EL (cell line): ENCODE measurements around the gene KBTBD2.
A peak's percentile ranks its signal among the peaks of the same experiment; 100 is the strongest.
"Not testable (repeated sequence)": the region's sequence is repeated elsewhere in the genome, so short reads cannot be mapped to it uniquely, and the experiment has no call there.

ENCODE experiments used
- DNase-seq: peaks from one replicate; pipeline ENCODE4 v3.0.0-alpha.2; 2016

Gene KBTBD2

DNA sequence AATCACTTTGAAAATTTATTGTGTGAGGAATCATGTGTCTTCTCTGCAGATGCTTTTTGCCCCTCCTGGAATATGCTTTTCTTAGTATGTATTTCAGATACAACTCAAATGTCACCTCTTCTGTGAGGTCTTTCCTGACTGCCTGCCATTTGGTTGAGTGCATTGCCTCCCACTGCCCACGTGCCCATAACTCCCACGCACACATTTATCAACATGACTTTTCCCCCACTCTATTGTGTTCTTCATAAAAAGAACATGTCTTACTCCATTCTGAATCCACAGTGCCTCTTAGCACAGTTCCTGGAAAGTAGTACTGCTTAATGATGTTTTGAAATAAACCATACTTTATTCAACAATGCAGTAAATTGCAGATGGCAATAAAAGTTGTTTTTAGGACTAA, 42.9 kb downstream of the KBTBD2 start:
- DNase-seq, result not testable (repeated sequence)

GRCh38 chr7:32846630-32847225, 44.8 kb downstream of the KBTBD2 start:
- peak; percentile 79 for DNase-seq

DNA sequence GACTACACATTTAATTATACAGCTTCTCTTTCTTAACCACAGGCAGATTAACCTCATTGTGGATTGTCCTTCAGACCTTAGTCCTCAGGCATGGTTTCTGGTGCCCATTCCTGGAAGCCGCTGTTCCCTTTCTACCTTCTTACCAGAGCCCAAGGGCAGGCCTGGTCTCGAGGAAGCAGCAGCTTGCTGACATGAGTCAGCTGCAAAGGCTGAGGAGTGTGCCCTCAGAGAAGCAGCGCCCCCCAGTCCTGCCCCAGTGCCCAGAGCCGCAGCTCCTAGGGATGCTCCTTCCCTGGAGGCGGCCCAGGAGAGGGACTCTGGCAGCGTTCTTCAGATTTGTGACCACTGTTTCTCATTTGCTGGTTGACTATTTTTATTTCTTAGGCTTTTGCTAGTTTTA, 46.8 kb downstream of the KBTBD2 start:
- not testable (repeated sequence) for DNase-seq

- not testable (repeated sequence) for DNase-seq
Measured at GRCh38 chr7:32843763-32844162, 47.8 kb downstream of the KBTBD2 start.

DNA sequence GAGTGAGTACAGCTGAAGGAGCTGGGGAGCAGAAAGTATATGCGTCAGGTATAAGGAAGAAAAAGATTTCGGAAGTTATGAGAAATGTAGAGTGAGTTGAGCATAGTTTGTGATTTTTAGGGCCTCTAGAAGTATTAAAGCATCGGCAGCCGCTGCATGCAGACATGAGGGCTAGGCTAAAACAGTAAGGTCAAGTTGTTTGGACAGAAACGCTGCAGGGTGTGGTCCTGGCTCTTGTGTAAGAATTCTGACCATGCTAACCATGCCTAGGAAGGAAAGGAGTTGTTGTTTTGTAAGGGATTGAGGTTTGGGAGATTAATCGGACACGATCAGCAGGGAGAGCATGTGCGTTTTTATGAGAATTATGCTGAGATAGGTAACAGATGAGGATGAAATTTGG, 51.7 kb downstream of the KBTBD2 start:
- not testable (repeated sequence) for DNase-seq

DNA sequence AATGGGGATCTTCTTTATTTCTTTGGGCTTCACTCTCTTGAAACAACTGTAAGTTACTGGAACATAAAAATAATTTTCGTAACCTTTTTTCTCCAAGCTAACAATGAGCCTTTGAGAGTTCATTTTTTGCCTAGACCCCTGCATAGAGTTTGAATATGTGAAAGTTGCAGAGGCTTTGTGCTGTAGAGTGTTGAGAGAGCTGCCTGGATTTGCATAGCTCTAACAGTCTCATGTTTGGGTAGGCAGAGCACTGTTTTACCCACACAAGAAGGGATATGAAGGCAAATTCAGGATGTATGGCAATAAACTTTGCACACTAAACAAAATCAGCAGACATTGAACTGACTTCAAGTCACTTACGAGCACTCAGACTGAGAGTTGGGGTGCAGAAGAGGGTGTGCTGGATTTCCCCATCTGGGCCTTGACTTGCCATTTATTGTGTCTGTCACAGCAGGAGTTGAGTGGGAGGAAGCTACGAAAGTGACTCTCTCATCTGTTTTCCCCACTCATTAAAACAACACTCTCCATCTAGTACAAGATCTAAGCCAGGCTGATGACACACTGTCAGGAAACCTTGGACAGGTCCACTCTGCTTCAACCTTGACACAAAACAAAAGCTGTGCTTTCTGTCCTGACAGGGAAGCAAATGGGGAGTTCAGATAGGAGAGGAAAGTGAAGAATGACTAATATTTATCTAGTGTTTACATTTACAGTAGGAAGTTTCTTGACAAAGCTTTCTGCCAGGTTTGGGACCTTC, 62.4 kb downstream of the KBTBD2 start:
- not testable (repeated sequence) for DNase-seq
